ENCODE data around the gene FLOT1.
A peak's percentile ranks its signal among the peaks of the same experiment; 100 is the strongest.

The FLOT1 gene

DNA sequence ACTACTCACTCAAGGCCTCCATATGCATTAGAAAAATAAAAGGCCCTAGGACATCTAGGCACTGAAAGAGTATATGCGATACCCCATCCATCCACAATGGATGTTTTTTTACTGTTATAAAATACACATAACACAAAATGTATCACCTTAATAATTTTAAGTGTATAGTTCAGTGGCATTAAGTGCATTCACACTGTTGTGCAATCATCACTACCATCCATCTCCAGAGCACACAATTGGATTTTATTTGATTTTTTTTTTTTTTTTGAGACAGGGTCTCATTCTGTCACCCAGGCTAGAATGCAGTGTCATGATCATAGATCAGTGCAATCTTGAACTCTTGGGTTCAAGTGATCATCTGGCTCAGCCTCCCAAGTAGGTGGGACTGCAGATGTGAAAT, 28.2 kb downstream of the FLOT1 start:
- DNase-seq (ENCODE audit: low spot score) = no peak
- TF ChIP-seq CTCF (IDR thresholded peaks at IDR 0.05; ENCODE audit: borderline replicate concordance, control extremely low read depth, extremely low read depth, insufficient read depth, missing control alignments) = no peak
- in situ Hi-C loops (cut with MboI; ENCODE audit: low sequenced_read_pairs, unreplicated experiment) = no loop called here

- in situ Hi-C loops (cut with MboI; ENCODE audit: low sequenced_read_pairs, unreplicated experiment) = no loop called here
- TF ChIP-seq CTCF (IDR thresholded peaks at IDR 0.05; ENCODE audit: borderline replicate concordance, control extremely low read depth, extremely low read depth, insufficient read depth, missing control alignments) = no peak
- DNase-seq (ENCODE audit: low spot score) = no peak
Measured at GRCh38 chr6:30712441-30712945, 30.0 kb downstream of the FLOT1 start.

- peak; percentile 63 for DNase-seq (ENCODE audit: low spot score)
- TF ChIP-seq CTCF (IDR thresholded peaks at IDR 0.05; ENCODE audit: borderline replicate concordance, control extremely low read depth, extremely low read depth, insufficient read depth, missing control alignments) = no peak
- in situ Hi-C loops (cut with MboI; ENCODE audit: low sequenced_read_pairs, unreplicated experiment) = no loop called here
Measured at GRCh38 chr6:30711758-30712380, 30.6 kb downstream of the FLOT1 start.

DNA sequence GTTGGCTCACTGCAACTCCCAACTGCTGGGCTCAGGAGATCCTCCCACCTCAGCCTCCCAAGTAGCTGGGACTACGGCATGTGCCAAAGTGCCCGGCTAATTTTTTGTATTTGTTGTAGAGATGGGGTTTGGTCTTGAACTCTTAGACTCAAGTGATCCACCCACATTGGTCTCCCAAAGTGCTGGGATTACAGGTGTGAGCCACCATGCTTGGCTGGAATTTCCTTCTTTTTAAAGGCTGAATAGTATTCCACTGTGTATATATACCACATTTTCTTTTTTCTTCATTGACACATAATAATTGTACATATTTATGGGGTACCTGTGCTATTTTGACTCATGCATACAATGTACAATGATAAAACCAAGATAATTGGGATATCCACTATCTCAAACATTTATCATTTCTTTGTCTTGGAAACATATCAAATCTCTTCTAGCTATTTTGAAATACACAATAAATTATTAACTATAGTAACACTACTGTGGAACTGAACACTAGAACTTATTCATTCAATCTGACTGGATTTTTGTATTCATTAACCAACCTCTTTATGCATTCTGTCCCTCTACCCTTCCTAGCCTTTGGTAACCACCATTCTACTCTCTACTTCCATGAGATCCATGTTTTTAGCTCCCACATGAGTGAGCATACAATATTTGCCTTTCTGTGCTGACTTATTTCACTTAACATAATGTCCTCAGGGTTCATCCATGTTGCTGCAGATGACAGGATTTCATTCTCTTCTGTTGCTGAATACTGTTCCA, 33.2 kb downstream of the FLOT1 start:
- TF ChIP-seq CTCF (IDR thresholded peaks at IDR 0.05; ENCODE audit: borderline replicate concordance, control extremely low read depth, extremely low read depth, insufficient read depth, missing control alignments) = no peak
- in situ Hi-C loops (cut with MboI; ENCODE audit: low sequenced_read_pairs, unreplicated experiment) = no loop called here

GRCh38 chr6:30707281-30707850, 35.1 kb downstream of the FLOT1 start:
- DNase-seq (ENCODE audit: low spot score) = no peak
- in situ Hi-C loops (cut with MboI; ENCODE audit: low sequenced_read_pairs, unreplicated experiment) = no loop called here
- TF ChIP-seq CTCF (IDR thresholded peaks at IDR 0.05; ENCODE audit: borderline replicate concordance, control extremely low read depth, extremely low read depth, insufficient read depth, missing control alignments) = no peak

More for the DNA sequence above, 33.2 kb downstream of the FLOT1 start:
- no peak for DNase-seq (ENCODE audit: low spot score)

- TF ChIP-seq CTCF (IDR thresholded peaks at IDR 0.05; ENCODE audit: borderline replicate concordance, control extremely low read depth, extremely low read depth, insufficient read depth, missing control alignments) = no peak
- in situ Hi-C loops (cut with MboI; ENCODE audit: low sequenced_read_pairs, unreplicated experiment) = no loop called here
- DNase-seq (ENCODE audit: low spot score) = no peak
Measured at GRCh38 chr6:30705620-30706019, 36.9 kb downstream of the FLOT1 start.
